ENCODE data around the gene ADIPOQ.

DNA sequence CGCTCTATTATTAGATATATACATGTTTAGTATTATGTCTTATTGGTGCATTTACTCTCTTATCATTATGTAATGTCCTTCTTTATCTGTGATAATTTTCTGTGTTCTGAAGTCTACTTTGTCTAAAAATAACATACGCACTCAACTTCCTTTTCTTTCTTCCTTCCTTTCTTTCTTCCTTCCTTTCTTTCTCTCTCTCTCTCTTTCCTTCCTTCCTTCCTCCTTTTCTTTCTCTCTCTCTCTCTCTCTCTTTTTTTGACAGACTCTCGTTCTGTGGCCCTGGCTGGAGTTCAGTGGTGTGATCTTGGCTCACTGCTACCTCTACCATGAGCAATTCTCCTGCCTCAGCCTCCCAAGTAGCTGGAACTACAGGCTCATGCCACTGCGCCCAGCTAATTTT lies 15.2 kb downstream of the ADIPOQ start:
- TF ChIP-seq CTCF (IDR thresholded peaks at IDR 0.05) (no peak), EZH2 (IDR thresholded peaks at IDR 0.05; ENCODE audit: borderline replicate concordance, insufficient read depth, low read depth, low read length, poor library complexity, severe bottlenecking) (no peak)

All from B cell (primary cell).